Measurements from ENCODE around the gene MAP4K3.

MAP4K3 gene

DNA sequence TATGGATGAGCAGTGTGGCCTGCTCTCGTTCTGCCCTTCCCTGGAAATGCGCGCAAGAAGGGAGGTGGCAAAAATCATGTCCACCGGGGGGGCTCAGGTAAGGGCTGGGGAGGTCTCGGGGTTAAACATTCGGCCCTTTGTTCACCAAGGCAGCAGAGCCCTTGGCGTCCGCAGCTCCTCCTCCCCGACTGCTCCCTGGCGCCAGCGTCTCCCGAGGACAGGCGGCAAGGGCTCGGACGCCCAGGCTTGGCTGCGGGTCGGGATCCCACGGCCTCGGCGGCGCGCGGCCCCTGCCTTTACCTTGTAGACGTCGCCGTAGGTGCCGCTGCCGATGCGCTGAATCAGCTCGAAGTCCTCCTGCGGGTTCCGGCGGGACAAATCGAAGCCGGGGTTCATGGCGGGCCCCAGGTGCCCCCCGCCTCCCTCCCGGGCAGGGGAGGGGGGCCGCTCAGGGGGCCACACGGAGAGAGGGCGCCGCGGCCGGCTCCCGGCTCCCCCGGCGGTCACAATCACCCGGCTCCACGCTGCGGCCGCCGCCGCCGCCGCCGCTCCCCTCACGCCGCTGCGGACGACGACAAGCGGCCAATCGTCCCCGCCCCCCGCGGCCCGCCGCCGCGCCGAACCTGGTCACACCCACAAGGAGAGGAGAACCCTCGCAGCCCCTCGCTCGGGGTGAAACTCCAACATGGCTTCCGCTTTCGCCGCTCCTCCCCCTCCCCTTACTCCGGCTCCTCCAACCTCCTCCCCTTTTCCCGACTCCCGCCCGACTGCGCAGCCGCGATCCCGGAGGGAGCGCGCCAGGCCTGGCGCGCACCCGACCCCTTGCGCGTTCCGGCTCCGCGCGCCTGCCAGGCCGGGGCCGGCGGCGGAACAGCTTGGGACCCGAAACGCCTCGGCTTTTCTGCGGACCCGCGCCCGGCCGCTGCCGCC is at the start of gene MAP4K3:
TSS of gene MAP4K3 (minus strand) at position 694 of the 930 bp plus-strand sequence. CDS start at position 396, 298 bp downstream.
- no peaks in the 10 kb centered on the region for H3K27me3 ChIP-seq (ENCODE audit: insufficient read depth, low read length)
- H3K36me3 ChIP-seq (ENCODE audit: insufficient read depth, low read depth, low read length) = no peaks in the 10 kb centered on the region
- H3K9ac ChIP-seq (ENCODE audit: low read depth, low read length) = peak within 1 kb of the TSS; percentile 82
- H3K4me1 ChIP-seq (ENCODE audit: insufficient read depth, low read length) = peaks cover 41% of the 10 kb centered on the region
- H3K4me3 ChIP-seq (ENCODE audit: low read length) = peak within 1 kb of the TSS; percentile 95
- H3K27ac ChIP-seq (ENCODE audit: low read length) = peak within 1 kb of the TSS; percentile 53
- no peaks in the 10 kb centered on the region for H3K9me3 ChIP-seq (ENCODE audit: insufficient read depth, low read depth, low read length)

DNA sequence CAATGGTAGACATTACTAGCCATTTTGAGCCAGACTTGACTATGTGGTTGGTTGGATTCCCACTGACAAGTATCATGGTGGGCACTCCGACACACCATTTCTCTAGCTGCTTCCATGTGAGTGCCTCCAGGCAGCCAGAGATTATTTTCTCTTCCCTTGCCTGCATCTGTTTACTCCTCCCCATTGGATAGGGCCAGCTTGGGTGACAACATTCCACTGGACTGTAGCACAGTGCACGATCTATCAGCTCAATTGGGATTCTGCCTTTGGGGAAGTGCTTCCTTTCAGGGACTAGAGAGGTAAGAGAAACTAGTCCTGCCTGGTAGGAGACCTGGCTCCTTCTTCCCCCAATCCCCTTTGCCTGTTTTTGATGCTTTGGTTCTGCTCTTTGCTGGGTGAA is 49.0 kb upstream of the MAP4K3 start:
- Histone ChIP-seq H3K27ac (ENCODE audit: low read length) (no peak overlapping the region), H3K9ac (ENCODE audit: low read depth, low read length) (no peak overlapping the region), H3K4me3 (ENCODE audit: low read length) (no peak overlapping the region), H3K27me3 (ENCODE audit: insufficient read depth, low read length) (no peaks in the 10 kb centered on the region), H3K36me3 (ENCODE audit: insufficient read depth, low read depth, low read length) (no peaks in the 10 kb centered on the region), H3K4me1 (ENCODE audit: insufficient read depth, low read length) (peaks cover 39% of the 10 kb centered on the region; the same call in 1 of the 2 replicates), H3K9me3 (ENCODE audit: insufficient read depth, low read depth, low read length) (no peaks in the 10 kb centered on the region)

DNA sequence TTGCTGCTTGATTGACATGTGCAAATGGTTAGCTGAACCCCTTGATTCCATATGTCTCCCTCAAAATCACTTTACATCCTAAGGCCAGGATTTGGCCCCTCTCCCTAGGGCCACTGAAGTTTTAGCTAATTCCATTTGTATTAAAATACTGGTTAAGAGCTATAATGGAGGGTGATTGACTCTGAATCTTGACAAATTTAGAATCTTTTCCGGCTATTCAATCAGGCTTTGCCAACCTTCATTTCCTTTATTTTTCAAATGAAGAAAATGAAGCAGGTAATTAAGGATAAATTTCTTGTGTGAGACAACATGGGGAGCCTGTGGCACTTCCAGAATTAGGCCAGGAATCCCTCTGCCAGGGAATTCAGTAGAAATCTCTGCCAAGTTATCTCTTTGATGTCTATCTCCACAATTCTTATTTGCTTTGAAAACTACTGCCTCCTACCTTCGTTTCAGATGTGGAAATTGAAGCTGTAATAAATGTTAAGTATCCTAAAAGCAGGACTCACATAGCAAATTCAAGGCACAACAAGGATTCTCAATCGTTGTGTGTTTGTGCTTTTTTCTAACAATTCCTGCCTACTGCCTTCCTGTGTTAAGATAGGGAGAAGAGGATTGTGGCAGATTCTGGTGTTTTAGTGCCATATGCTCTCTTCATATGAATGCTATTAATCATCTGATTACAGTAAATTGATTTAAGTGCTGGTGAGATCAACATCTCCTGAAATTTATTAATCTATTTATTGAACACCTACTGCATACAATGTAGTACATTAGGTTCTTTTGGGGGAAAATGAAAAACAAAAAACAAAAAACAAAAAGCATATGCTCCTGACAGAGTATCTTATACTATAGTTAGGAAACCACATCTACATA is 47.8 kb upstream of the MAP4K3 start:
- H3K4me3 ChIP-seq (ENCODE audit: low read length) = peak overlapping the region; percentile 12; the same call in 1 of the 2 replicates
- H3K9ac ChIP-seq (ENCODE audit: low read depth, low read length) = no peak overlapping the region
- no peaks in the 10 kb centered on the region for H3K27me3 ChIP-seq (ENCODE audit: insufficient read depth, low read length)
- H3K36me3 ChIP-seq (ENCODE audit: insufficient read depth, low read depth, low read length) = no peaks in the 10 kb centered on the region
- H3K9me3 ChIP-seq (ENCODE audit: insufficient read depth, low read depth, low read length) = no peaks in the 10 kb centered on the region
- no peak overlapping the region for H3K27ac ChIP-seq (ENCODE audit: low read length)
- peaks cover 40% of the 10 kb centered on the region; the same call in 1 of the 2 replicates for H3K4me1 ChIP-seq (ENCODE audit: insufficient read depth, low read length)

DNA sequence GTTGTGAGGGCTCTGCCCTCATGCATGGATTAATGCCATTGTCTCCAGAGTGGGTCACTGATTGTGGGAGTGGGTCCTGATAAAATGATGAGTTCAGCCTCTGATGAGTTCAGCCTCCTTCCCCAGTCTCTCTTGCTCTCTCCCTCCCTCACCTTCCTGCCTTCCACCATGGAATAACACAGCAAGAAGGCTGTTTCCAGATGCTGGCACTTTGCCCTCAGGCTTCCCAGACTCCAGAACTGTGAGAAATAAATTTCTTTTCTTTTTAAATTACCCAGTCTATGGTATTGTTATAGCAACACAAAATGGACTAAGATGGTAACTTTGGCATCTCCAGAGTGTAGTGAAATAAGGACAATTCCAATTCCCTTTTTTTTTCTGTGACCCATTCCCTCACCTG is 47.1 kb upstream of the MAP4K3 start:
- Histone ChIP-seq H3K36me3 (ENCODE audit: insufficient read depth, low read depth, low read length) (no peaks in the 10 kb centered on the region), H3K27me3 (ENCODE audit: insufficient read depth, low read length) (no peaks in the 10 kb centered on the region), H3K4me1 (ENCODE audit: insufficient read depth, low read length) (peaks cover 46% of the 10 kb centered on the region; the same call in 1 of the 2 replicates), H3K27ac (ENCODE audit: low read length) (peak overlapping the region; percentile 33), H3K4me3 (ENCODE audit: low read length) (no peak overlapping the region), H3K9ac (ENCODE audit: low read depth, low read length) (no peak overlapping the region), H3K9me3 (ENCODE audit: insufficient read depth, low read depth, low read length) (no peaks in the 10 kb centered on the region)

DNA sequence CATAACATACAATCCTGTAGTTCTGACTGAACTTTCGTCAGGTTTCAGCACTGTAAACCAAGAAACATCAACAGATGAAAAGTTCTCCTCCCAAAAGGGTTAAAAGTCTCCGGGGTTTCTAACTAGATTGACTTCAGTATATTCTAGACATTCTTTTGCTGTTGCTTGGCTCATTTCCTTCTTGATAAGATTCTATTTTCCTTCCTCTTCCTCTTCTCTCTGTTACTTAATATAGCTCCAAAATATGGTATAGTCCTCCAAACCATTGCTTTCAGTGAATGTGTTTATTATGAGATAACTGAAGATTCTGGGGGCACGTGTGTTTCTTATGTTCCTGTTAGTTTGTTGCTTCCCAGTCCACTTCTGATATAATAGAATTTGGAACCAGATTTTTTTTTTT is 46.4 kb upstream of the MAP4K3 start:
- H3K4me1 ChIP-seq (ENCODE audit: insufficient read depth, low read length) = peaks cover 48% of the 10 kb centered on the region; the same call in 1 of the 2 replicates
- H3K36me3 ChIP-seq (ENCODE audit: insufficient read depth, low read depth, low read length) = no peaks in the 10 kb centered on the region
- H3K27me3 ChIP-seq (ENCODE audit: insufficient read depth, low read length) = no peaks in the 10 kb centered on the region
- no peak overlapping the region for H3K4me3 ChIP-seq (ENCODE audit: low read length)
- H3K9me3 ChIP-seq (ENCODE audit: insufficient read depth, low read depth, low read length) = no peaks in the 10 kb centered on the region
- no peak overlapping the region for H3K9ac ChIP-seq (ENCODE audit: low read depth, low read length)
- H3K27ac ChIP-seq (ENCODE audit: low read length) = peak overlapping the region; percentile 33

DNA sequence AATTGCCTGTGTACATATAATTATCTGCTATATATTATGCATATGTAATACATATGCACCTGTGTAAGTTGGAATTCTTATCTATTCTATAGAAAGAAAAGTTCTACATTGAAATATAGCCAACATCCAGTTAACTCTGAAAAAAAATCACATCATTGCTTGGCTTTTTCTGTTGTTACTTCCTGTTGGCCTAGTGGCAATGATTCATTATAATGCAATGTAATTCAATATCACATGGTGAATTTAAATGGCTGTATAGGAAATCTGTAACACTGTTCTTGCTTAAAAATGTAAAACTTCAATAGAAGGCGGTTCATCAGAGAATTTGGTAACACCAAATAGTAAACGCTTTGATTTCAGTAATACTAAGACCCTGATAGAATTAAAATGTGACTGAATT is 44.5 kb upstream of the MAP4K3 start:
- Histone ChIP-seq H3K9ac (ENCODE audit: low read depth, low read length) (no peak overlapping the region), H3K4me3 (ENCODE audit: low read length) (no peak overlapping the region), H3K9me3 (ENCODE audit: insufficient read depth, low read depth, low read length) (no peaks in the 10 kb centered on the region; the same call in 1 of the 2 replicates), H3K4me1 (ENCODE audit: insufficient read depth, low read length) (peaks cover 41% of the 10 kb centered on the region; the same call in 1 of the 2 replicates), H3K27me3 (ENCODE audit: insufficient read depth, low read length) (no peaks in the 10 kb centered on the region), H3K36me3 (ENCODE audit: insufficient read depth, low read depth, low read length) (no peaks in the 10 kb centered on the region), H3K27ac (ENCODE audit: low read length) (no peak overlapping the region)

DNA sequence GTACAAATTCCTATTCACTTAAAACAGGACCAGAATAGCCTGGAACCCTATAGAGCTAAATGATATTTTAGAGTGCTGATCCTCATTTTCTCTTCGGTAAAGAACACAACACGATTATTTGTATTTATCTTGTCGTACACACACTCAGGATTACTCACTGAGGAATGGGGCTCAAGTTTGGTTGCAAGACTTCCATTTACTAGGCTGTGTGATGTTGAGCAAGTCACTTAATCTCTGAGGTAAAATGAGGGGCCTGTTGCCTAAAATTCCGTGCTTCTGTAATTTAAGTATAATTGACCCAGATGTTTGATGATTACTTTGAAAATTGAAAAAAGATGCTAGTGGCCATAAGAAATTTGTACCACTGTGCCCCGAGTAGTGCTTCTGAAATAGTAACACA is 42.6 kb upstream of the MAP4K3 start:
- Histone ChIP-seq H3K27ac (ENCODE audit: low read length) (no peak overlapping the region), H3K36me3 (ENCODE audit: insufficient read depth, low read depth, low read length) (no peaks in the 10 kb centered on the region), H3K9ac (ENCODE audit: low read depth, low read length) (no peak overlapping the region), H3K4me3 (ENCODE audit: low read length) (no peak overlapping the region), H3K9me3 (ENCODE audit: insufficient read depth, low read depth, low read length) (no peaks in the 10 kb centered on the region; the same call in 1 of the 2 replicates), H3K4me1 (ENCODE audit: insufficient read depth, low read length) (peaks cover 30% of the 10 kb centered on the region; the same call in 1 of the 2 replicates), H3K27me3 (ENCODE audit: insufficient read depth, low read length) (no peaks in the 10 kb centered on the region)

DNA sequence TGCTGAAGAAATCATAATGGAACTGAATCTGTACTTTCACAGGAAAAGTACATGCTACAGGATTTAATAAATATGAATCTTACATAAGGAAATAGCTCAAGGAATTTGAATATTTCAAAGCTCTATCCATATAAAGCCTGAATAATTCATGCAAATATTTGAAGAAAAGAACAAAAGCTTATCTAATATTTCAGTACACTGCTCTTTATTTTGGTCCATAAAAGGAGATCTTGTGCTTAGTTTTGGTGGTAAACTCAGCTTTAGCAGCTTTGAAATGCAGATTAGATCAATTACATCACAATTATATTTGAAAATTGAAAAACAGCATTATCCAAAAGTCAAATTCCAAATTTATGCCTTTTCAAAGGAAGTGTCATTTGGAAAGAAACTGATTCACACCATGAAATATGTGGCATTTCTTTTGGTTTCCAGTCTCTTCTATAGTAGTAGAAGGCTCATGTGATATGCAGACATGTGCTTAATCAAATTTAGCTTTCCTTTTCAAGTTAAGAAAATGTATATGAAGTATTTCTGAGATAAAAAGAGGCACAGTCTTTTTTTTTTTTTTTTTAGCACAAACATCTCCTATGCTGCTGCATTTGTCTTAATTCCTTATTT is 42.1 kb upstream of the MAP4K3 start:
- Histone ChIP-seq H3K36me3 (ENCODE audit: insufficient read depth, low read depth, low read length) (no peaks in the 10 kb centered on the region), H3K27ac (ENCODE audit: low read length) (no peak overlapping the region), H3K4me3 (ENCODE audit: low read length) (no peak overlapping the region), H3K27me3 (ENCODE audit: insufficient read depth, low read length) (no peaks in the 10 kb centered on the region), H3K4me1 (ENCODE audit: insufficient read depth, low read length) (peaks cover 24% of the 10 kb centered on the region; the same call in 1 of the 2 replicates), H3K9ac (ENCODE audit: low read depth, low read length) (no peak overlapping the region), H3K9me3 (ENCODE audit: insufficient read depth, low read depth, low read length) (no peaks in the 10 kb centered on the region; the same call in 1 of the 2 replicates)

DNA sequence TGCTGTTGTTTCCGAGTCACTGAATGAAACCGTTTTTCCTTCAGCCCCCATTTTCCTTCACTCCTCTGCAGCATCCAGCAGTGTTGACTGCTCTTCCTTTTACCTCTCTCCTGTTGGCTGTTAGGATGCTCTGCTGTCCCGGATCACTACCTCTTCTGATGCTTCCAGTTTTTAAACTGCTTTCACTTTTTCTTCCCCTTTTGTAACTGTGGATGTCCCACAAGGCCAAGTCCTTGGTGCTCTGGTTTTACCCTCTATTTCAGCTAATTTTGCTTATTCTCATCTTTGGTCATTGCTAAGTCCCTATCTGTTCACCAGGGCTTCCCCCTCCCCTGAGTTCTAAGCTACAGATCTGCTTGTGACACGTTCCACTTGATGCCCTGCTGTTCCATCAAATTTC is 39.4 kb upstream of the MAP4K3 start:
- H3K36me3 ChIP-seq (ENCODE audit: insufficient read depth, low read depth, low read length) = no peaks in the 10 kb centered on the region
- no peak overlapping the region for H3K4me3 ChIP-seq (ENCODE audit: low read length)
- peaks cover 11% of the 10 kb centered on the region; the same call in 1 of the 2 replicates for H3K4me1 ChIP-seq (ENCODE audit: insufficient read depth, low read length)
- no peak overlapping the region for H3K27ac ChIP-seq (ENCODE audit: low read length)
- H3K9me3 ChIP-seq (ENCODE audit: insufficient read depth, low read depth, low read length) = no peaks in the 10 kb centered on the region; the same call in 1 of the 2 replicates
- no peaks in the 10 kb centered on the region for H3K27me3 ChIP-seq (ENCODE audit: insufficient read depth, low read length)
- H3K9ac ChIP-seq (ENCODE audit: low read depth, low read length) = no peak overlapping the region

DNA sequence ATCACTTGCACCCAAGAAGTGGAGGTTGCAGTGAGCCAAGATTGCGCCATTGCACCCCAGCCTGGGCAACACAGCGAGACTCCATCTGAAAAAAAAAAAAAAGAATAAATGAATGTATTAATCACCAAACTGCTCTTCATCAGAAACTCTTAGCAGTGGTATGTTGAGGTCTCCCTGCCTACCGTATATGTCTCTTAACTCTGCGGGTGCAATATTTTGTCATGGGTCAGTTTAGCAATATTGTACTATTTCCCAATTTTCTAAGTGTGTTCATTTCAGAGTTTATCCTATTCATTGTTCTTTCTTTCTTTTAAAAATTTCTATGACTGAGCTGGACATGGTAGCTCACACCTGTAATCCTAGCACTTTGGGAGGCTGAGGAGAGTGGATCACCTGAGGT is 37.9 kb upstream of the MAP4K3 start:
- Histone ChIP-seq H3K9me3 (ENCODE audit: insufficient read depth, low read depth, low read length) (no peaks in the 10 kb centered on the region; the same call in 1 of the 2 replicates), H3K36me3 (ENCODE audit: insufficient read depth, low read depth, low read length) (no peaks in the 10 kb centered on the region), H3K27me3 (ENCODE audit: insufficient read depth, low read length) (no peaks in the 10 kb centered on the region), H3K27ac (ENCODE audit: low read length) (no peak overlapping the region), H3K4me3 (ENCODE audit: low read length) (no peak overlapping the region), H3K9ac (ENCODE audit: low read depth, low read length) (no peak overlapping the region), H3K4me1 (ENCODE audit: insufficient read depth, low read length) (peaks cover 13% of the 10 kb centered on the region)

DNA sequence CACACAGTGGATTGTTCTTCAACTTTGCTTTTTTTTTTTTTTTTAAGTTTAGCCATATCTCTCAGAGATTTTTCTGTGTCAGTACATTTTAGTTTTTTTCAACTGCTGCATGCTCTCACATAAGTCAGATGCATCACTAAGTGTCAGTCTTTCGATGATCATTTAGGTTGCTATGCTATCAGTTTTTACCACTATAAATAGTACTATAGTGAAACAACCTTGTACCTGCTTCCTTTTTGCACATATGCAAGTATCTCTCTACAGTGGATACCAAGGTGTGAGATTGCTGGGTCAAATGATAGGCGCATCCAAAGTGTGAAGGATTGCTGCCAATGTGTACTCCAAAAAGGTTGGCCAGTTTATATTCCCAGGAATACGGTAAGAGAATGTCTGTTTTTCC is 33.5 kb upstream of the MAP4K3 start:
- Histone ChIP-seq H3K9me3 (ENCODE audit: insufficient read depth, low read depth, low read length) (no peaks in the 10 kb centered on the region), H3K36me3 (ENCODE audit: insufficient read depth, low read depth, low read length) (no peaks in the 10 kb centered on the region), H3K27ac (ENCODE audit: low read length) (no peak overlapping the region), H3K27me3 (ENCODE audit: insufficient read depth, low read length) (no peaks in the 10 kb centered on the region), H3K4me1 (ENCODE audit: insufficient read depth, low read length) (peaks cover 22% of the 10 kb centered on the region), H3K4me3 (ENCODE audit: low read length) (no peak overlapping the region), H3K9ac (ENCODE audit: low read depth, low read length) (no peak overlapping the region)

Data from iPS-20b (cell line).